C4-2B (cell line): ENCODE results near the gene IRF5.

ENCODE experiments used
- CTCF ChIP-seq: fragments of 450-650 bp; conservative IDR thresholded peaks from 2 replicates; pipeline ENCODE4 v1.5.1; 2017; ENCODE audit warnings: mild to moderate bottlenecking
- ZFX ChIP-seq: fragments of 450-650 bp; IDR thresholded peaks from 2 replicates; pipeline ENCODE4 v1.6.1; 2017

DNA sequence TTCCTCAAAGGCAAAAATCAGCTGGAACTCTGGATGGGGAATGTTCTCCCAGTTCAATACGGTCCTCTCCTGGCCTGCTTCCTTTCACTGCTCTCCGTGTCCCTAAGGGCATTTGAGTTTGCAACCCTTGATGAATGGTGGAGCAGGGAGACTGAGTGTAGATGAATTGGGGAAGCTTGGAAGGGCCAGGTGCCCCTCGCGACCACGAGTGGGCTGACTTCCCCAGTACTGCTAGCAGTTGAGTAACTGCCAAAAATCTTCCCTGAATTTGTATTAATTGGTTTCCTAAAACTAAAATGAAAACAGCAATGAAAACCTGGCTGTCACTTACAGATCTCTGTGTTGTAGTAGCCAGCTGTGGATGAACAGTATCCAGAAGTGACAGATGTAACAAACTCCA lies 13.6 kb downstream of the IRF5 start:
- TF ChIP-seq CTCF = no peak
- TF ChIP-seq ZFX = no peak
